Thymus (tissue), 11 donors: ENCODE measurements around the gene GLI2. TPM values are rescaled to one million over a fixed set of nuclear protein-coding genes. Genes with fewer than 3 reads are reported as not detected.

ENCODE experiments used
- DNase-seq, 9 donors: peaks; one replicate each; pipeline ENCODE4 v3.0.0-alpha.2; 2013; ENCODE audit warnings: low spot score in 9 of 9, low read depth in 6 of 9, missing footprints in 1 of 9
- H3K27ac ChIP-seq, 2 donors: one replicate each; pipeline ENCODE4 v1.5.1; 2013; ENCODE audit warnings: control low read depth in 1 of 2, low read depth in 1 of 2, low read length in 1 of 2, mild to moderate bottlenecking in 1 of 2, moderate library complexity in 1 of 2
- H3K27me3 ChIP-seq, 2 donors: one replicate each; pipeline ENCODE4 v1.5.1; 2013; ENCODE audit warnings: low read length in 1 of 2; ENCODE audit not compliant: control insufficient read depth in 2 of 2, insufficient read depth in 1 of 2
- H3K36me3 ChIP-seq, 2 donors: one replicate each; pipeline ENCODE4 v1.5.1; 2013; ENCODE audit warnings: low read length in 1 of 2, mild to moderate bottlenecking in 1 of 2, moderate library complexity in 1 of 2; ENCODE audit not compliant: control insufficient read depth in 2 of 2, insufficient read depth in 2 of 2
- H3K4me1 ChIP-seq, 2 donors: one replicate each; pipeline ENCODE4 v1.5.1; 2013; ENCODE audit warnings: low read length in 2 of 2; ENCODE audit not compliant: control insufficient read depth in 2 of 2, insufficient read depth in 2 of 2
- H3K4me3 ChIP-seq, 2 donors: one replicate each; pipeline ENCODE4 v1.5.1; 2013; ENCODE audit warnings: low read length in 2 of 2, control low read depth in 1 of 2, mild to moderate bottlenecking in 1 of 2
- H3K9me3 ChIP-seq, 2 donors: one replicate each; pipeline ENCODE4 v1.5.1; 2013; ENCODE audit warnings: low read length in 1 of 2, mild to moderate bottlenecking in 1 of 2; ENCODE audit not compliant: control insufficient read depth in 2 of 2, insufficient read depth in 1 of 2
- WGBS: extraction: QIAGEN DNeasy Blood & Tissue Kit; methylation state at CpG from one replicate; pipeline ENCODE4 v1.1.7; 2013; 5-methylcytosine and 5-hydroxymethylcytosine counted together
- polyA plus RNA-seq: library from polyadenylated mRNA; stranded (reverse); fragments of 200-250 nt; gene quantifications from one replicate; pipeline ENCODE4 v1.2.3, GENCODE V29; 2013
- total RNA-seq: library from RNA; stranded (reverse); fragments of 120-200 nt; gene quantifications from one replicate; pipeline ENCODE4 v1.2.4, GENCODE V29; 2013
- donor health status: healthy.

GLI2 gene
- total and polyA plus RNA-seq, 2 donors = 1.3 to 1.8 TPM

GRCh38 chr2:120769787-120770120 is 34.1 kb downstream of the GLI2 start:
- Histone ChIP-seq H3K27ac (no peak overlapping the region), H3K4me3 (no peak overlapping the region), H3K9me3 (no peaks in the 10 kb centered on the region), H3K36me3 (no peaks in the 10 kb centered on the region), H3K27me3 (no peaks in the 10 kb centered on the region), H3K4me1 (peaks cover 0 to 35% of the 10 kb centered on the region in 2 donors)
- WGBS = 97% methylated on average over 2 of the region's 2 CpGs
- no peak for DNase-seq

- no peak overlapping the region for H3K4me3 ChIP-seq
- 96% methylated on average over 4 of the region's 4 CpGs for WGBS
- DNase-seq = no peak
Measured at GRCh38 chr2:120770176-120770575, 34.5 kb downstream of the GLI2 start.

GRCh38 chr2:120770641-120771040 is 35.0 kb downstream of the GLI2 start:
- 88% methylated on average over 6 of the region's 6 CpGs for WGBS
- DNase-seq = no peak
- H3K27ac ChIP-seq = no peak overlapping the region
- H3K36me3 ChIP-seq = no peaks in the 10 kb centered on the region
- peaks cover 0 to 28% of the 10 kb centered on the region in 2 donors for H3K4me1 ChIP-seq
- H3K4me3 ChIP-seq = no peak overlapping the region
- H3K9me3 ChIP-seq = no peaks in the 10 kb centered on the region
- no peaks in the 10 kb centered on the region for H3K27me3 ChIP-seq

More at GRCh38 chr2:120770176-120770575, 34.5 kb downstream of the GLI2 start:
- no peak overlapping the region for H3K27ac ChIP-seq
- peaks cover 0 to 31% of the 10 kb centered on the region in 2 donors for H3K4me1 ChIP-seq
- no peaks in the 10 kb centered on the region for H3K27me3 ChIP-seq
- no peaks in the 10 kb centered on the region for H3K9me3 ChIP-seq
- no peaks in the 10 kb centered on the region for H3K36me3 ChIP-seq

GRCh38 chr2:120771111-120771780 is 35.6 kb downstream of the GLI2 start:
- H3K27me3 ChIP-seq = no peaks in the 10 kb centered on the region
- WGBS = 85% methylated on average over 14 of the region's 14 CpGs
- H3K9me3 ChIP-seq = no peaks in the 10 kb centered on the region
- H3K27ac ChIP-seq = no peak overlapping the region
- no peak for DNase-seq
- no peak overlapping the region for H3K4me3 ChIP-seq
- no peaks in the 10 kb centered on the region for H3K36me3 ChIP-seq
- H3K4me1 ChIP-seq = peaks cover 0 to 24% of the 10 kb centered on the region in 2 donors

GRCh38 chr2:120771781-120772208 is 36.1 kb downstream of the GLI2 start:
- no peak overlapping the region for H3K4me3 ChIP-seq
- peaks cover 0 to 23% of the 10 kb centered on the region in 2 donors for H3K4me1 ChIP-seq
- 83% methylated on average over 5 of the region's 5 CpGs for WGBS
- DNase-seq = no peak
- no peaks in the 10 kb centered on the region for H3K27me3 ChIP-seq
- no peaks in the 10 kb centered on the region for H3K36me3 ChIP-seq
- no peak overlapping the region for H3K27ac ChIP-seq
- H3K9me3 ChIP-seq = no peaks in the 10 kb centered on the region

- WGBS = 93% methylated on average over 5 of the region's 5 CpGs
- no peak for DNase-seq
- peaks cover 0 to 20% of the 10 kb centered on the region in 2 donors for H3K4me1 ChIP-seq
Measured at GRCh38 chr2:120772261-120772660, 36.6 kb downstream of the GLI2 start.

GRCh38 chr2:120773186-120773800 is 37.6 kb downstream of the GLI2 start:
- no peaks in the 10 kb centered on the region for H3K36me3 ChIP-seq
- H3K4me3 ChIP-seq = no peak overlapping the region
- H3K27me3 ChIP-seq = no peaks in the 10 kb centered on the region
- no peak for DNase-seq
- peaks cover 0 to 13% of the 10 kb centered on the region in 2 donors for H3K4me1 ChIP-seq
- H3K27ac ChIP-seq = no peak overlapping the region
- no peaks in the 10 kb centered on the region for H3K9me3 ChIP-seq
- WGBS = 95% methylated on average over 17 of the region's 17 CpGs

More at GRCh38 chr2:120772261-120772660, 36.6 kb downstream of the GLI2 start:
- H3K27ac ChIP-seq = no peak overlapping the region
- H3K27me3 ChIP-seq = no peaks in the 10 kb centered on the region
- no peaks in the 10 kb centered on the region for H3K36me3 ChIP-seq
- no peaks in the 10 kb centered on the region for H3K9me3 ChIP-seq
- no peak overlapping the region for H3K4me3 ChIP-seq

- Histone ChIP-seq H3K4me3 (no peak overlapping the region), H3K9me3 (no peaks in the 10 kb centered on the region), H3K27me3 (no peaks in the 10 kb centered on the region), H3K27ac (no peak overlapping the region), H3K4me1 (peaks cover 0 to 13% of the 10 kb centered on the region in 2 donors), H3K36me3 (no peaks in the 10 kb centered on the region)
- 93% methylated on average over 5 of the region's 5 CpGs for WGBS
- no peak for DNase-seq
Measured at GRCh38 chr2:120774557-120775160, 39.0 kb downstream of the GLI2 start.

GRCh38 chr2:120775194-120775593 is 39.5 kb downstream of the GLI2 start:
- no peak overlapping the region for H3K4me3 ChIP-seq
- H3K9me3 ChIP-seq = no peaks in the 10 kb centered on the region
- peaks cover 0 to 13% of the 10 kb centered on the region in 2 donors for H3K4me1 ChIP-seq
- WGBS = 95% methylated on average over 17 of the region's 17 CpGs
- DNase-seq = no peak
- no peaks in the 10 kb centered on the region for H3K27me3 ChIP-seq
- no peaks in the 10 kb centered on the region for H3K36me3 ChIP-seq
- no peak overlapping the region for H3K27ac ChIP-seq
